Bronchial epithelial cell (primary cell): ENCODE measurements around the gene TASP1. TPM values are rescaled to one million over a fixed set of nuclear protein-coding genes. Genes with fewer than 3 reads are reported as not detected.
"Not testable (repeated sequence)": the region's sequence is repeated elsewhere in the genome, so short reads cannot be mapped to it uniquely, and the experiment has no call there.

ENCODE experiments used
- DNase-seq: peaks from one replicate; pipeline ENCODE4 v3.0.0-alpha.2; 2010; ENCODE audit warnings: low read depth
- FAIRE-seq: peaks from 2 replicates; lab custom pipeline; 2011; peaks lifted over from hg19 to GRCh38; lab: Jason Lieb, UNC
- H3K27me3 ChIP-seq: 2 replicates; pipeline ENCODE4 v1.5.1; 2011; ENCODE audit warnings: low read length; ENCODE audit not compliant: control insufficient read depth, insufficient read depth
- H3K36me3 ChIP-seq: 2 replicates; pipeline ENCODE4 v1.5.1; 2011; ENCODE audit warnings: low read length; ENCODE audit not compliant: control insufficient read depth, insufficient read depth
- H3K4me3 ChIP-seq: 2 replicates; pipeline ENCODE4 v1.5.1; 2011; ENCODE audit warnings: mild to moderate bottlenecking, low read depth, low read length, control low read depth
- total RNA-seq: library from RNA; depleted of rRNA; stranded (reverse); fragments of >200 nt; gene quantifications from 2 replicates; pipeline ENCODE4 v1.2.1, GENCODE V29; 2014
- TF ChIP-seq, protein P1 (sequence below): IDR thresholded peaks from 2 replicates; pipeline ENCODE4 v1.5.1; 2011; ENCODE audit warnings: mild to moderate bottlenecking, moderate library complexity, low read length, control low read depth, inconsistent platforms; ENCODE audit not compliant: insufficient read depth, severe bottlenecking

The TASP1 gene
- total RNA-seq, 1 donor from 2014 or later = 18.7 TPM

DNA sequence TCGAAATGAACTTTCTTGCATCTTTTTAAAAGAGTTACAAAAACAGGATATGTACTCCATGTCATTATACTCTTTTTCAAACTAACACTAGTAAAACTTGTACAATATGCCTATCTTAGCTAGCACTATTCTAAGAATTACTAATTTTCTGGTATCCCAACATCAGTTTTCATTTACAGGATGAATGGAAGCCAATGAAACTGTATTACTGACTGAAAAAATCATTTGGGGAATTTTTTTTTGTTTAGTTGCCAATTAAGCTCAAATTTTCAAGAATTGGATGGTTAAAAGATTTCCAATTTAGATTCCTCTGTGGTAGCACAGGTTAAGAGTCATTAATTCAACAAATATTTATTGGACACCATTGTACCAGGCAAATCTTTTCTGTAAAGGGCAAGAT, 30.7 kb downstream of the TASP1 start:
- Histone ChIP-seq H3K27me3 (no peaks in the 10 kb centered on the region), H3K4me3 (no peak overlapping the region), H3K36me3 (no peaks in the 10 kb centered on the region)
- DNase-seq = no peak
- FAIRE-seq = no peak
- TF ChIP-seq, protein P1, sequence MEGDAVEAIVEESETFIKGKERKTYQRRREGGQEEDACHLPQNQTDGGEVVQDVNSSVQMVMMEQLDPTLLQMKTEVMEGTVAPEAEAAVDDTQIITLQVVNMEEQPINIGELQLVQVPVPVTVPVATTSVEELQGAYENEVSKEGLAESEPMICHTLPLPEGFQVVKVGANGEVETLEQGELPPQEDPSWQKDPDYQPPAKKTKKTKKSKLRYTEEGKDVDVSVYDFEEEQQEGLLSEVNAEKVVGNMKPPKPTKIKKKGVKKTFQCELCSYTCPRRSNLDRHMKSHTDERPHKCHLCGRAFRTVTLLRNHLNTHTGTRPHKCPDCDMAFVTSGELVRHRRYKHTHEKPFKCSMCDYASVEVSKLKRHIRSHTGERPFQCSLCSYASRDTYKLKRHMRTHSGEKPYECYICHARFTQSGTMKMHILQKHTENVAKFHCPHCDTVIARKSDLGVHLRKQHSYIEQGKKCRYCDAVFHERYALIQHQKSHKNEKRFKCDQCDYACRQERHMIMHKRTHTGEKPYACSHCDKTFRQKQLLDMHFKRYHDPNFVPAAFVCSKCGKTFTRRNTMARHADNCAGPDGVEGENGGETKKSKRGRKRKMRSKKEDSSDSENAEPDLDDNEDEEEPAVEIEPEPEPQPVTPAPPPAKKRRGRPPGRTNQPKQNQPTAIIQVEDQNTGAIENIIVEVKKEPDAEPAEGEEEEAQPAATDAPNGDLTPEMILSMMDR = no peak

DNA sequence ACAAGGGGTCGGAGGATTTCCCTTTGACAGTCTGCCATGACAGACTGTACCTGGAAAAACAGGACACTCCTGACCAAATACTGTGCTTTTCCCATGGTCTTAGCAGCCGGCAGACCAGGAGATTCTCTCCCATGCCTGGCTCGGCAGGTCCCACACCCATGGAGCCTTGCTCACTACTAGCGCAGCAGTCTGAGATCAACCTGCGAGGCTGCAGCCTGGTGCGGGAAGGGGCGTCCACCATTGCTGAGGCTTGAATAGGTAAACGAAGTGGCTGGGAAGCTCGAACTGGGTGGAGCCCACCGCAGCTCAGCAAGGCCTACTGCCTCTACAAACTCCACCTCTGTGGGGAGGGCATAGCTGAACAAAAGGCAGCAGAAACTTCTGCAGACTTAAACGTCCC, 45.3 kb downstream of the TASP1 start:
- H3K36me3 ChIP-seq, DNase-seq, FAIRE-seq, H3K4me3 ChIP-seq, H3K27me3 ChIP-seq: not testable (repeated sequence)

DNA sequence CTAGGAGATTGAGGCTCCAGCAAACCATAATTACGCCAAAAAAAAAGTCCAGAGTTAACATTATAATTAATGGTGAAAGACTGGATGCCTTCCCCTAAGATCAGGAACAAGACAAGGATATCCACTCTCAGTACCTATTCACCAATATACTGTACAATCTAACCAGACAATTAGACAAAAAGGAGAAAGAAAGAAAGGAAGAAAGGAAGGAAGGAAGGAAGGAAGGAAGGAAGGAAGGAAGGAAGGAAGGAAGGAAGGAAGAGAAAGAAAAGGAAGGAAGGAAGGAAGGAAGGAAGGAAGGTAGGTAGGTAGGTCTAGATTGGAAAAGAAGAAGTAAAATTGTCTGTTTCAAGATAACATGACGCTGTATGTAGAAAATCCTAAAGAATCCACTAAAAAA, 50.7 kb downstream of the TASP1 start:
- Histone ChIP-seq H3K27me3 (no peaks in the 10 kb centered on the region), H3K4me3 (no peak overlapping the region), H3K36me3 (peaks cover 1% of the 10 kb centered on the region)
- DNase-seq (no peak), FAIRE-seq (no peak)
- TF ChIP-seq, protein P1 = no peak

DNA sequence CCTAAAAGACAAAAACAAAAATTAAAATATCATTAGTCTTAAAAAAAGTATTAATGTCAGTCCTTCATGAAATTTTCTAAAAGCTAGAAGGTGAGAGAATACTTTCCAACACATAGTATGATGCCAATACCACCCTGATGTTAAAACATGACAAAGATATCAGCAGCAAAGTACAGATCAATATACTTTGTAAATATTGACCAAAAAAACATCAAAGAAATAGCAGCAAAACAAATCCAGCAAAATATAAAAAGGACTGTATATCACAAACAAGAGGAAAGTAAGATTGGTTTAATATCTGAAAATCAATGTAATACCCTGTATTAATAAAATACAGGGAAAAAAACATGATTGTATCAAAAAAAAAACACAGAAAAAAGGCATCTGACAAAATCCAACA, 51.4 kb downstream of the TASP1 start:
- Histone ChIP-seq H3K27me3 (no peaks in the 10 kb centered on the region), H3K36me3 (peaks cover 1% of the 10 kb centered on the region), H3K4me3 (no peak overlapping the region)
- FAIRE-seq (no peak), DNase-seq (no peak)
- TF ChIP-seq, protein P1 = no peak

DNA sequence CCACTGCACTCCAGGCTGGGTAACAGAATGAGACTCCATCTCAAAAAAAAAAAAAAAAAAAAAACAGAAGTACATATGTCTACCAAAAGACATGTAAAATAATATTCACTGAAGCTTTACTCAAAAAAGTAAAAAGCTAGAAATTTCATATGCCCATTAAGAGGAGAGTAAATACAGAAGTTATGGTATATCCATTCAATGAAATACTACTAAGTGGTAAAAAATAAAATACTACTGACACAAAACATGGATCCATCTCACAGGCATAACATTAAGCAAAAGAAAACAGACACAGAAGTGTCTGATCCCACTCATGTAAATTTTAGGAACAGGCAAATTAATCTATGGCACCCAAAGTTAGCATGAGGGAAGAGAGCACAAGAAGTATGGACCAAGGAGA, 52.6 kb downstream of the TASP1 start:
- TF ChIP-seq, protein P1 = no peak
- no peak for FAIRE-seq
- no peak for DNase-seq
- H3K27me3 ChIP-seq = no peaks in the 10 kb centered on the region
- H3K36me3 ChIP-seq = peaks cover 1% of the 10 kb centered on the region
- no peak overlapping the region for H3K4me3 ChIP-seq

DNA sequence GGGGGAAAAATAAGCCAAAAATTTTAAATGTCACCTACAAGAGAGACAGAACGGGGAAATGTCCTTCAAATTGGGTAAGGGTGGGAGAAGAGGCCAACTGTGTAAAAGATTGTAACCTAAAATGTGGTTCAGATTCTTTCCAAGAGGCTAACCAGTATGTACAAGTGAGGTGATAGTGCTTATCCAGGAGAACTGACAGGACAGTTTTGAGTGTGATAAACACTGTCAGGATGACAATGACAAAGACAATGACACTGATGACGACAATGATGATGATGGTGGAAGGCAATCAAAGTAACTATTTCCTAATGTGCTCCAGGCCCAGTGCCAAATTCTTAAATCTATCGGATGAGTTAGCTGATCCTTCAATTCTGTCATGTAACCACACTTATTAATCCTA, 57.3 kb downstream of the TASP1 start:
- H3K36me3 ChIP-seq = peaks cover 1% of the 10 kb centered on the region
- TF ChIP-seq, protein P1 = no peak
- no peak for FAIRE-seq
- no peaks in the 10 kb centered on the region for H3K27me3 ChIP-seq
- H3K4me3 ChIP-seq = no peak overlapping the region
- no peak for DNase-seq
